NOMO-1 treated with dmso at 0.1 percent for 144 hours (cell line): ENCODE results near the gene LMAN1.

Source experiments
- DNase-seq: peaks from one replicate; lab custom pipeline; 2025; ENCODE audit not compliant: unreplicated experiment; lab: John Stamatoyannopoulos, UW

Gene LMAN1

DNA sequence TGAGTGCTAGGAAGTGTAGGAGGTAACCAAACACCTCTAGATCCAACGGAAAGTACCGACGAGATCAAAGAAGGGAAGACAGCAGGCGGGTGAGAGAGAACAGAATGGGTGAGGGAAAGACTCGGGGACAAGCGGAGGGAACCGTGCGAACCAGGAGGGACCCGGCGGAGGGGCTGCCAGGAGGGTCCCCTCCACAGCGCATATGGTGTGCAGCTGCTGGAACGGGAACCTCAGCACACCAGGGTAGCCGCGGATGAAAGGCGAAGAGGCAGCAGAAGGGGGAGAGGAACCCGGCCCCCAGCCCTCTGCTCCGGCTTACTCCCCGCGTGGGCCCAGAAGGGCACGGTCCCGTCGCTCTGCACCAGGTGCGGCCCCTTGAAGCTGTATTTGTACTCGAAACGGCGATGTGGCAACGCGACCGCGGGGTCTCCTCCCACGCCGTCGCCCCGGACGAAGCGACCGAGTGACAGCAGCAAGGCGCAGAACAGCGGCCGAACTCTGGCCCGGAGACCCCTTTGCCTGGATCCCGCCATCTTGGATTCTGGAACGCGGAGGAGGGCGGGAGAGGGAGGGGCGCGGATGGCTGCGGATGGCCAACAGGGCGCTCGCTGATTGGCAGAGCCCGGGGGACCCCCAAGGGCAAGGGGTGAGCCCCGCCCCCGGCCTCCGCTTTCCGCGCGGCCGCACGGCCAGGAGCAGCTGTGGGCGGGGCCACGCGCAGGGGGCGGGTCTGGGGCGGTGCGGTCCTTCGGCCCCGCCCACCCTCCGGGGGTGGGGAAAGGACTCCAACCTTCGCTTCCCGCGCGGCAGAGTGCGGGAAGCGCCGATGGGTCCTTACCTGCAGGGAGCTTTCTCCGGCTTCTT is at the start of gene LMAN1:
Gene LMAN1, minus strand, starts transcription at position 554 of the 864 bp plus-strand sequence. Its CDS starts 21 bp downstream, at position 533.
- peak; percentile 85 for DNase-seq

- DNase-seq, result peak; percentile 86
These were observed 43.5 kb upstream of the LMAN1 start for GRCh38 chr18:59402432-59403090.

DNA sequence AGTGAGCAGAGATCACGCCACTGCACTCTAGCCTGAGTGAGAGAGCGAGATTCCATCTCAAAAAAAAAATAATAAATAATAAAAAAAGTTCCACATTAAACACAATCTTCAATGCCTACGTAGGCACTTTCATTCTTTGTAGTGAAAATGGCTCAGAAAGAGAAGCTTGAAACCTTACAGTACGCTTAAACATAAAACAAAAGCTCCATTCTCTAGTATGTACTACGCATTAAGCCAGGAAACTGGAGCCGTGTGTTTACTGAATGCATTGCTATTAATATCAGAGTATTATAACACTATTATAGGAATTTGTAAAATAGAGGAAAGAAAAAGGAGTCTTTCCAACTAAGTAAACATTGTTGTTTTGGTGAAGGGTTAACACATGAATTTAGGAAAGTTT is 41.3 kb upstream of the LMAN1 start:
- no peak for DNase-seq

GRCh38 chr18:59395226-59396175 is 36.4 kb upstream of the LMAN1 start:
- no peak for DNase-seq

GRCh38 chr18:59393381-59393780 is 34.3 kb upstream of the LMAN1 start:
- no peak for DNase-seq

DNA sequence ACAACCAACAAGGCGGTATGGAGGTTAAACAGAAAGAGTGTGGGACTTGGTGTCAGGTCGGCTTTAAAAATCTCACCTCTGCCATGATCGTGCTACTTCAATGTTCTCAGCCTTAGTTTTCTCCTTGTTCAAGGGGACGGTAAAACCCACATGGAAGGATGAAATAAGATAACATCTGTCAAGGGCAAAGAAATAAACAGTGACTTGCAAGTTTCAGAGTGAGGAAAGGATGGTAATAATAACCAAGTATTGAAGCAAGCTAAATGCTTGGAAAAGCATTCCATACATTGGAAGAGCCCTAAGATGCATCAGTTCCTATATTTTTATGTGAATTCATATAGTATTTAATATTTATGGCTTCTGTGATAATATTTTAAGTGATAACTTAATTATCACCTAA is 29.8 kb upstream of the LMAN1 start:
- no peak for DNase-seq

DNA sequence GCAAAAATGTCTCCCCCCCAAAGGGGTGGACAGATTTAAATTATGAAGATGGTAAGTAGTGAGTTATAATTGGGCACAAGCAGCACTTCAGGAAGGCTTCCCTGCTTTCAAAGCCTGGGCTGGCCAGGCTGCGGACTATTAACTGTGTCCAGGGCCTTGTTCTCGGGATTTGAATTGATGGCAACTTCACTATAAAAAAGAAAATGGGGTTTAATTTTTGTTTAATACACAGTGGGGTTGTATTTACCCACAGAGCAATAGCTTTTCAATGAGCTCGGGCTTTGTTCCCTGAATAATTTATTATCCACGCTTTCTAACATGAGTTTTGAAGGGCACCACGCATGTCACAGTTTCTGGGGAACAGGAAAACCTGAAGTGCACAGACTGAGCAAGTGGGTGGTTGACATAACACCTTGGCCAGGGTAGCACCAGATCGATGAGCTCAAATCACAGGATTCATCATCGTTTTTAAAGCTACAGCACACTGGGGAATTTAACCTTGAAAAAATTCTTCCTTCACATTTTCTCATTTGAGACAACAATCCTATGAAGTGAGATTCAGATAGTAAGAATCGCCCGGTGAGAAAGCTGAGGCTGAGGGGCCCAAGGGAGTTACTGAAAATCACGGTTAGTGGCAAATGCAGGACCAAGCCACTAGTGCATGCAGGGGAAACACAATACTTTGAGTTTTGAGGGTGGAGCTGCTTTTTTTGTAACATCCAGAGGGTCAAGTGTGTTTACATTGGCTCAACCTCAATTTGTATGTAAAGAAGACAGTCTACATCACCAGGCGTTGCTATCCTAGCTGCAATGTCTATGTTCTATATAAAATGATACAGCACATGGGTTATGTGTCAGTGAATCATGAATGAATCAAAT is 28.9 kb upstream of the LMAN1 start:
- DNase-seq, result no peak

GRCh38 chr18:59386909-59387686 is 28.0 kb upstream of the LMAN1 start:
- DNase-seq, result no peak

DNA sequence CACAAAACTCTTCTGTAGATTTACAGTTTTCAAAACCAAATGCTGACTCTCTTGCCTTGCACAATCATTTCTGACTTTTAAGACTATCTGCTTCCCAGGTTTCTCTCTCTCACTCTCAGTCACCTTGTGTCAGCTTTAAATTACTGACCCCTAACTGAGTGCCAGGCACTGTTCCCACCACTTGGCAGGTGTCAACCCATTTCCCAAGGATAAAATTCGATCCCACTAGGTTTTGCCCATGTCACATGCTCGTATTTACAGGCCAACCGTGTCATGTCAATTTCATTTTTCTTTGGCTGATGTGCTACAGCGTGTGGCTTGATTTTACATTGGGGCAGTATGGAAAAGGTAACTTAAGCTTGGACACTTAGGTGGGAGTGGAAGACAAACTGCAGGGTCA is 26.1 kb upstream of the LMAN1 start:
- DNase-seq, result no peak

DNA sequence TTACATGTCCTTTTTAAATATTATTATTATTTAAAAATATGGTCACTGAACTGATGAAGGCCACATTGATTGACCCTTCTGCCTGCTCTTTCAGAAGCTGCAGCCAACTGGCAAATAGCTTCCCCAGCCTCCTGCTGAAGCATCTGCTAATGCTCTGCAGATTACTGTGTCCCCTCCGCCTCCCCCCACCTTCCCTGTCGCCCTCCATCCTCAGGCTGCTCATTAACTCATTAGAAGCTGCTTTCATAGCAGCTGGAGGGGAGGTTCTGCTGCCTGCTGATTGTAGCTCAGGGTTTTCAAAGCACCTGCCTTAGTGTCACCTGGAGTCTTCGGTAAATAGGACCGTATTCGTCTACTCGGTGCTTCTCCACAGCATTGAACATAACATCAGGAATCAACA is 24.8 kb upstream of the LMAN1 start:
- DNase-seq, result no peak

DNA sequence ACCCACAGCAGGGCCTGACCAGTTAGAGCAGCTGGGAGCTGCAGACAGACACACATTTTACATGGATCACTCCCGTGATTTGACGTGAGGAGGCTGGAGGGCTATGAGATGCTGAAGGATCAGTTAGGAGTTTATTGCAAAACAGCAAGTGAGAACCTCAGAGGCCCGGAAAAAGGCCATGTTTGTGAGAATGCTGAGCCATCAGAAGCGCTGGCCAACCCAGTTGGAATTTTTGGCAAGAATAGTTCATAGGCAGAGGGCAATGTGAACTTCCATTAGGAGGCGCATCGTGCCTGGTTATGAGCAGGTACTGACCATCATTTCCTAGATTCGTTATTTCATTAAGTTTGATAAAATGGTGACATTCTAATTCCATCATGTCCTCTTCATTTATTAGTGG is 23.3 kb upstream of the LMAN1 start:
- no peak for DNase-seq

DNA sequence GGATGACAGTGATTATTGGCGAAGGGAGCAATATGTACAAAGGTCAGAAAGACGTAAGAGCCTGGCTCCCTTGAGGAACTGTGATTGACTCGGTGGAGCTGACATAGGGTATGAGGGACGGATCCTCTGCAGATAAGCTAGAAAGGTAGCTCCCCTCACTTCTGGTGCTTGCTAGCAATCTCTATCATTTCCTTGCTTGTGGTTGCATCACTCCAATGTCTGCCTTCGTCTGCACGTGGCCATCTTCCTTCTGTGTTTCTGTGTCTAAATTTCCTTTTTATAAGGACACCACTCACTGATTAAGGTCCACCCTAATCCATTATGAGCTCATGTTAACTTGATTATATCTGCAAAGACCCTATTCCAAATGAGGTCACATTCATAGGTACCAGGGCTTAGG is 22.9 kb upstream of the LMAN1 start:
- no peak for DNase-seq

DNA sequence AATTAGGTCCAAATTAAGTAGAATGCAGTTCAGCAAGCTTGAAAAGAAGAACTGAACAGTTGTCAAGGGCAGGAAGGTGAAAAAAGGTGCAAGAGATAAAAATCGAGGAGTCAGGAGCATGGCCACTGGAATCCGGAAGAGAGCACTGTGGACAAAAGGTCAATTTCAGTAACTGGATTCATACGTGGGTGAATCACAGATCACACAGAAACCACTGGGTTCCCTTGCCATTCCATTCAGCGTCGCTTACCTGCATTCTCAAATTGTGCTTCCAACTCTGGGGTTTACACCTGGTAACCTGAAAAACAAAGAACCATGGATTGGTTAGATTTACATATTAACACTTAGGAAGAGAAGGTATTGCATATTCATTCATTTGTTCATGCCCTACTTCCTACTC is 21.6 kb upstream of the LMAN1 start:
- DNase-seq, result no peak

DNA sequence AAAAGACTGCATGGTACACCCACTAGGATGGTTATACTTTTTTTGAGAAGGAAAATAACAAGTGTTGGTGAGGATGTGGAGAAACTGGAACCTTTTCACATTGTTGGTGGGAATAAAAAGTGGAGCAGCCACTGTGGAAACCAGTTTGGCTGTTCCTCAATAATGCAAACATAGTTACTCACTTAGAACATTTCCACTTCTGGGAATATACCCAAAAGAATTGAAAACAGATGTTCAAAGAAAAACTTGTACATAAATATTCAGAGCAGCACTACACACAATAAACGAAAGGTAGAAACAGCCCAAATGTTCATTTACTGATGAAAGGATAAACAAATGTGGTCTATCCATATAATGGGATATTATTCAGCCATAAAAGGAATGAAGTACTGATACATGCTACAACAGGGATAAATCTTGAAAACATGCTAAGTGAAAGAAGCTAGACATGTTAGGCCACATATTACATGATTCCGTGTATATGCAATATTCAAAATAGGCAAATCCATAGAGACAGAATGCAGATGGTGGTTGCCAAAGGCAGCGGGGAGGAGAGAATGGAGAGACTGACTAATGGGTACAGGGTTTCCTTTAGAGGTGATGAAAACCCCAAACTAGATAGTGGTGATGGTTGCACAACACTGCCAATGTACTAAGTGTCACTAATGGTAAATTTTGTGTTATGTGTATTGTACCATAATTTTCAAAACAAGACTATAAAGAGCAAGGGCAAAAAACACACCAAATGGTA is 20.9 kb upstream of the LMAN1 start:
- DNase-seq, result no peak

- no peak for DNase-seq
These were observed 18.7 kb upstream of the LMAN1 start for GRCh38 chr18:59377613-59378337.

DNA sequence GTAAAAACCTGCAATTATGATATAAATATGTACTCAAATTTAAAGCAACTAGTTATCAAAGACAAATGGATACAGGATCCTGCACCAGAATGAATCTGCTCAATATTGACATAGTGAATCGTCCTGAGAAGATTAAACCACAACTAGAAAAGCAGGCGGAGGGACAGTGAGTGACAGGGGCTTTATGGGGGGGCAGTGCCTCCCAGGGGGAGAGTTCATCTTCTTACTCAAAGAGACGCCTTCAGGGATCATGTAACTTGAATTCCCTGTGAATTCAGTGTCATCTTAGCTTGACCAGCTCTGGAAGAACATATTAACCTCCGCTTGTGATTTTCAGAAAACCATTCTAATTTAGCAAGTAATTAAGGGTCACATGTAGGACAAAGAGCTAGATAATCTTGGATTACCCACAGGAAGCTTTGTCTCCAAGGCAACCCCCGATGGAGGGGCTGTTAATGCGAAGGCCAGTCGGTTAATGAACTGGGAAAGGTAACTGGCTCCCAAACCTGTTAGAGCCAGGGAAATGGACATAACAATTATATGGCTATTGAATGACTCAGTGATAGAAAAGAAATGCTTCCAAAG is 17.4 kb upstream of the LMAN1 start:
- DNase-seq, result no peak

- DNase-seq, result no peak
These were observed 15.1 kb upstream of the LMAN1 start for GRCh38 chr18:59374128-59374527.

DNA sequence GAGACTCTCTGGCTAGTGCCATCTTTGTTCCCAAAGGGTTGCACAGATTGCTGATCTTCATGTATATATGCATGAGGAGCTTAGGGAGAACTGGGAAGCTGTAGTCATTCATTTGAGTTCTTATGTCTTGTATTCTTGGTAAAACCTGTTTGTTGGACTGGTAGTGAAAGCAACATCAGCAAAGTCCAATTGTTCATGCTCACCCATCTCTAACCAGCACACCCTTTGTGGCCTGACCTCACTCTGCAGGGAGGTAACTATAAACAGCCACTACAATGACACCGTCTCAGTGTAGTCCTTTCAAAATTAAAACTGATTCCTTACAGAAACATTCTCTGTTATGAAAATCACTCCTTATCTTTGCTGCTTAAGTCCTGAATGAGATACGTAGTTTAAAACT is 13.9 kb upstream of the LMAN1 start:
- DNase-seq, result no peak
